SK-N-SH treated with all-trans-retinoic acid at 6 μM for 48 hours (cell line): Measurements from ENCODE around the gene COQ5.

Source experiments
- ARNTL ChIP-seq: fragments of 450-650 bp; formaldehyde crosslinking; IDR thresholded peaks from 2 replicates; pipeline ENCODE4 v1.5.0; 2020; ENCODE audit warnings: low read depth, mild to moderate bottlenecking, moderate library complexity, borderline replicate concordance
- ZFP3 ChIP-seq: fragments of 250-450 bp; sonication (Bioruptor Pico); IDR thresholded peaks from 2 replicates; pipeline ENCODE4 v1.5.0; 2020; ENCODE audit warnings: mild to moderate bottlenecking, moderate library complexity
- ZFP30 ChIP-seq: fragments of 450-650 bp; formaldehyde crosslinking; IDR thresholded peaks from 2 replicates; pipeline ENCODE4 v1.5.0; 2022; ENCODE audit warnings: mild to moderate bottlenecking, moderate library complexity
- ZNF565 ChIP-seq: fragments of 450-650 bp; formaldehyde crosslinking; conservative IDR thresholded peaks from 2 replicates; pipeline ENCODE4 v1.5.0; 2020; ENCODE audit warnings: low read depth, mild to moderate bottlenecking, moderate library complexity
- ZNF8 ChIP-seq: fragments of 450-650 bp; formaldehyde crosslinking; IDR thresholded peaks from 2 replicates; pipeline ENCODE4 v1.5.0; 2020; ENCODE audit warnings: mild to moderate bottlenecking, moderate library complexity
- TF ChIP-seq, protein P1 (sequence below): fragments of 250-450 bp; sonication (Bioruptor Pico); IDR thresholded peaks from 2 replicates; pipeline ENCODE4 v1.8.0; 2020; ENCODE audit warnings: mild to moderate bottlenecking, moderate library complexity, borderline replicate concordance
- TF ChIP-seq, protein P2 (sequence below): fragments of 250-450 bp; sonication (Bioruptor Pico); IDR thresholded peaks from 2 replicates; pipeline ENCODE4 v1.5.0; 2020; ENCODE audit warnings: mild to moderate bottlenecking, moderate library complexity
- TF ChIP-seq, protein P3 (sequence below): fragments of 250-450 bp; sonication (Bioruptor Pico); IDR thresholded peaks from 2 replicates; pipeline ENCODE4 v1.8.0; 2021; ENCODE audit warnings: low read depth, mild to moderate bottlenecking, moderate library complexity, borderline replicate concordance

DNA sequence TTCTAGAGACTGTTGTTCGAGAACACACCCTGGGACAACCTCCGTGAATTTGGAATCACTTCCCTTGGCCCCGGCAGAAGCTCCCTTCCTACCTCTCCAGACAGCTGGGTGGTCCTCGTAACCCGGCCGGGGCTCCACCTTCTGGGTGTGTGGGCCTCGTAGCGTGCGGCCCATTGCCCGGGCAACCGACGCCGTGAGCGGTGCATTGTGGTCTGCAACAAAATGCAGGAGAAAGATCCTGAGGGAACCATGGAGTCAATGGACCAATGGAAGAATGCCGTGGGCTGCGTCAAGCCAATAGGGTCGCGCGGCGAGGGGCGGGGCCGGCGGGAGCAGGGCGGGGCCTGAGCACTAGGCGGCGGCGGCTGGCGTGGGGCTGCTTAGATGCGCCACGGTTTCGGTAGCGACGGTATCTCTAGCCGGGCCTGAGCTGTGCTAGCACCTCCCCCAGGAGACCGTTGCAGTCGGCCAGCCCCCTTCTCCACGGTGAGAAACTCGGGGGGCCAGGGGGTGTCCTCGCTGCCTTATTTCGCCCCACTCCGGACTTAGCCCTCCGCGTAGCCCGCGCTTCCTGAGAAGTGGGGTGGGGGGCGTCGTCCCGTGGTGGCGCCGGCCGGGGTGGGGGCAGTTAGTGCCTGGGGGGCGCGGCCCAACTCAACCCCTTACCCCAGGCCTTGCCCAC is 33.1 kb downstream of the COQ5 start, which contains the start of gene DYNLL1:
- TF ChIP-seq ARNTL (CRISPR knock-in tag) (no peak), ZFP30 (no peak), ZFP3 (no peak), ZNF565 (CRISPR knock-in tag) (no peak), ZNF8 (no peak)
- TF ChIP-seq, protein P1, sequence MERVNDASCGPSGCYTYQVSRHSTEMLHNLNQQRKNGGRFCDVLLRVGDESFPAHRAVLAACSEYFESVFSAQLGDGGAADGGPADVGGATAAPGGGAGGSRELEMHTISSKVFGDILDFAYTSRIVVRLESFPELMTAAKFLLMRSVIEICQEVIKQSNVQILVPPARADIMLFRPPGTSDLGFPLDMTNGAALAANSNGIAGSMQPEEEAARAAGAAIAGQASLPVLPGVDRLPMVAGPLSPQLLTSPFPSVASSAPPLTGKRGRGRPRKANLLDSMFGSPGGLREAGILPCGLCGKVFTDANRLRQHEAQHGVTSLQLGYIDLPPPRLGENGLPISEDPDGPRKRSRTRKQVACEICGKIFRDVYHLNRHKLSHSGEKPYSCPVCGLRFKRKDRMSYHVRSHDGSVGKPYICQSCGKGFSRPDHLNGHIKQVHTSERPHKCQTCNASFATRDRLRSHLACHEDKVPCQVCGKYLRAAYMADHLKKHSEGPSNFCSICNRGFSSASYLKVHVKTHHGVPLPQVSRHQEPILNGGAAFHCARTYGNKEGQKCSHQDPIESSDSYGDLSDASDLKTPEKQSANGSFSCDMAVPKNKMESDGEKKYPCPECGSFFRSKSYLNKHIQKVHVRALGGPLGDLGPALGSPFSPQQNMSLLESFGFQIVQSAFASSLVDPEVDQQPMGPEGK, result peak; percentile 44; the same call in 1 of the 2 replicates
- TF ChIP-seq, protein P2, sequence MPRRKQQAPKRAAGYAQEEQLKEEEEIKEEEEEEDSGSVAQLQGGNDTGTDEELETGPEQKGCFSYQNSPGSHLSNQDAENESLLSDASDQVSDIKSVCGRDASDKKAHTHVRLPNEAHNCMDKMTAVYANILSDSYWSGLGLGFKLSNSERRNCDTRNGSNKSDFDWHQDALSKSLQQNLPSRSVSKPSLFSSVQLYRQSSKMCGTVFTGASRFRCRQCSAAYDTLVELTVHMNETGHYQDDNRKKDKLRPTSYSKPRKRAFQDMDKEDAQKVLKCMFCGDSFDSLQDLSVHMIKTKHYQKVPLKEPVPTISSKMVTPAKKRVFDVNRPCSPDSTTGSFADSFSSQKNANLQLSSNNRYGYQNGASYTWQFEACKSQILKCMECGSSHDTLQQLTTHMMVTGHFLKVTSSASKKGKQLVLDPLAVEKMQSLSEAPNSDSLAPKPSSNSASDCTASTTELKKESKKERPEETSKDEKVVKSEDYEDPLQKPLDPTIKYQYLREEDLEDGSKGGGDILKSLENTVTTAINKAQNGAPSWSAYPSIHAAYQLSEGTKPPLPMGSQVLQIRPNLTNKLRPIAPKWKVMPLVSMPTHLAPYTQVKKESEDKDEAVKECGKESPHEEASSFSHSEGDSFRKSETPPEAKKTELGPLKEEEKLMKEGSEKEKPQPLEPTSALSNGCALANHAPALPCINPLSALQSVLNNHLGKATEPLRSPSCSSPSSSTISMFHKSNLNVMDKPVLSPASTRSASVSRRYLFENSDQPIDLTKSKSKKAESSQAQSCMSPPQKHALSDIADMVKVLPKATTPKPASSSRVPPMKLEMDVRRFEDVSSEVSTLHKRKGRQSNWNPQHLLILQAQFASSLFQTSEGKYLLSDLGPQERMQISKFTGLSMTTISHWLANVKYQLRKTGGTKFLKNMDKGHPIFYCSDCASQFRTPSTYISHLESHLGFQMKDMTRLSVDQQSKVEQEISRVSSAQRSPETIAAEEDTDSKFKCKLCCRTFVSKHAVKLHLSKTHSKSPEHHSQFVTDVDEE (CRISPR knock-in tag), result no peak
- TF ChIP-seq, protein P3, sequence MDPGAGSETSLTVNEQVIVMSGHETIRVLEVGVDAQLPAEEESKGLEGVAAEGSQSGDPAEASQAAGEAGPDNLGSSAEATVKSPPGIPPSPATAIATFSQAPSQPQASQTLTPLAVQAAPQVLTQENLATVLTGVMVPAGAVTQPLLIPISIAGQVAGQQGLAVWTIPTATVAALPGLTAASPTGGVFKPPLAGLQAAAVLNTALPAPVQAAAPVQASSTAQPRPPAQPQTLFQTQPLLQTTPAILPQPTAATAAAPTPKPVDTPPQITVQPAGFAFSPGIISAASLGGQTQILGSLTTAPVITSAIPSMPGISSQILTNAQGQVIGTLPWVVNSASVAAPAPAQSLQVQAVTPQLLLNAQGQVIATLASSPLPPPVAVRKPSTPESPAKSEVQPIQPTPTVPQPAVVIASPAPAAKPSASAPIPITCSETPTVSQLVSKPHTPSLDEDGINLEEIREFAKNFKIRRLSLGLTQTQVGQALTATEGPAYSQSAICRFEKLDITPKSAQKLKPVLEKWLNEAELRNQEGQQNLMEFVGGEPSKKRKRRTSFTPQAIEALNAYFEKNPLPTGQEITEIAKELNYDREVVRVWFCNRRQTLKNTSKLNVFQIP (CRISPR knock-in tag), result no peak
